Measurements from ENCODE around the gene ODAD3. TPM values are rescaled to one million over a fixed set of nuclear protein-coding genes. Genes with fewer than 3 reads are reported as not detected.

ODAD3 gene
- total RNA-seq, 2 donors from 2014 or later, result 0.22 TPM; not detected in 1

DNA sequence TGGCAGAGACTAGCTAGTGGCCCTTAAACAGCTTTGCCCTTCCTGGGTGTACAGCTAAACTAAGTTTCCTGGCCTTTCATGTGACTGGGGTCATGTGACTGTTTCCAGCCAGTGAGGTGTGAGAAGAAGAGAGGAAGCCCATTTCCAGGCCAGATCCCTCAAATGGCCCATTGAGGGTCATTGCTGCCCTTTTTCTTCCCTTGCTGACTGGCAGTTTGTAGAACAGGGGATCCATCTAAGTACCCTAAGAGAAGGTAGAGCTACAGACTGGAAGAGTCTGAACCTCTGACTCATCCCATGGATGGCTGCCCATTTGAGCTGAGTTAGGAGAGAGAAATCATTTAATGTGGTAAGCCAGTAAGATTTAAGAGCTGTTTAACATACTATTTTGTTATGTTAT is 57.7 kb downstream of the ODAD3 start:
- H3K36me3 ChIP-seq, result no peaks in the 10 kb centered on the region
- H3K27me3 ChIP-seq, result no peaks in the 10 kb centered on the region
- intact Hi-C loops (cut with DNase I), result no loop called here
- no peak overlapping the region for H3K9ac ChIP-seq (ENCODE audit: low read depth in 2 of 2, low read length in 2 of 2)
- TF ChIP-seq, protein P1, sequence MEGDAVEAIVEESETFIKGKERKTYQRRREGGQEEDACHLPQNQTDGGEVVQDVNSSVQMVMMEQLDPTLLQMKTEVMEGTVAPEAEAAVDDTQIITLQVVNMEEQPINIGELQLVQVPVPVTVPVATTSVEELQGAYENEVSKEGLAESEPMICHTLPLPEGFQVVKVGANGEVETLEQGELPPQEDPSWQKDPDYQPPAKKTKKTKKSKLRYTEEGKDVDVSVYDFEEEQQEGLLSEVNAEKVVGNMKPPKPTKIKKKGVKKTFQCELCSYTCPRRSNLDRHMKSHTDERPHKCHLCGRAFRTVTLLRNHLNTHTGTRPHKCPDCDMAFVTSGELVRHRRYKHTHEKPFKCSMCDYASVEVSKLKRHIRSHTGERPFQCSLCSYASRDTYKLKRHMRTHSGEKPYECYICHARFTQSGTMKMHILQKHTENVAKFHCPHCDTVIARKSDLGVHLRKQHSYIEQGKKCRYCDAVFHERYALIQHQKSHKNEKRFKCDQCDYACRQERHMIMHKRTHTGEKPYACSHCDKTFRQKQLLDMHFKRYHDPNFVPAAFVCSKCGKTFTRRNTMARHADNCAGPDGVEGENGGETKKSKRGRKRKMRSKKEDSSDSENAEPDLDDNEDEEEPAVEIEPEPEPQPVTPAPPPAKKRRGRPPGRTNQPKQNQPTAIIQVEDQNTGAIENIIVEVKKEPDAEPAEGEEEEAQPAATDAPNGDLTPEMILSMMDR (IDR thresholded peaks at IDR 0.05), result no peak
- peaks cover 10% of the 10 kb centered on the region for H3K4me1 ChIP-seq
- H3K27ac ChIP-seq, result peak overlapping the region; percentile 5
- no peak for DNase-seq
- no peaks in the 10 kb centered on the region for H3K9me3 ChIP-seq
- H3K4me3 ChIP-seq, result no peak overlapping the region

DNA sequence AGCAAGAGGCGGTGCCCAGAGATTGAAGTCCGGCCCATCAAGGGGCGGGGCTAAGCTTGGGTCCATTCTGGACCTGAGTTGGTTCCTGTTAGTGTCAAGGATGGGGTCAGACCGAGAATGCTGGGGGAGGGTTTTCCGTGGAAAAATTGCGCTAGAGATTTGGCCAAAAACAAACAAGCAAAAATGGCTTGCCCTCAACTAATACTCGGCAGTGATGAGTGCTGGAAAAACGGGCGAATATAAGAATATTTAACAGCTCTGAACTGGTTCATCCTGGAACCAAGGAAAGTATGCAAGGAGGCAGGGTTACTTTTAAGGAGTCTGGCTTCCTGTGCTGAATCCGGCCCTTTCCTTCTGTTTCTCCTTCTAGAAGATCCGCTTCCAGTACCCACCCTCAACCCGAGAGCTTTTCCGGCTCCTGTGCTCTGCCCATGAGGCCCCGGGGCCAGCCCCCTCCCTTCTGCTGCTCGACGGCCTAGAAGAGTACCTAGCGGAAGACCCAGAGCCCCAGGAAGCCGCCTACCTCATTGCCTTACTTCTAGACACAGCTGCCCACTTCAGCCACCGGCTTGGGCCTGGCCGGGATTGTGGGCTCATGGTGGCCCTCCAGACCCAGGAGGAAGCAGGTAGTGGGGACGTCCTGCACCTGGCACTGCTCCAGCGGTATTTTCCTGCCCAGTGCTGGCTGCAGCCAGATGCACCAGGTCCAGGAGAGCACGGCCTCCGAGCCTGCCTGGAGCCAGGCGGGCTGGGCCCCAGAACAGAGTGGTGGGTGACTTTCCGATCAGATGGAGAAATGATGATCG is 59.6 kb downstream of the ODAD3 start:
- H3K4me3 ChIP-seq, result peak overlapping the region; percentile 49
- peaks cover 7% of the 10 kb centered on the region for H3K4me1 ChIP-seq
- peak; percentile 65 for DNase-seq
- TF ChIP-seq, protein P1 (IDR thresholded peaks at IDR 0.05), result no peak
- no peaks in the 10 kb centered on the region for H3K9me3 ChIP-seq
- H3K27me3 ChIP-seq, result no peaks in the 10 kb centered on the region
- intact Hi-C loops (cut with DNase I), result no loop called here
- H3K27ac ChIP-seq, result peak overlapping the region; percentile 95
- no peaks in the 10 kb centered on the region for H3K36me3 ChIP-seq
- H3K9ac ChIP-seq (ENCODE audit: low read depth in 2 of 2, low read length in 2 of 2), result peak overlapping the region; percentile 73 to 95

DNA sequence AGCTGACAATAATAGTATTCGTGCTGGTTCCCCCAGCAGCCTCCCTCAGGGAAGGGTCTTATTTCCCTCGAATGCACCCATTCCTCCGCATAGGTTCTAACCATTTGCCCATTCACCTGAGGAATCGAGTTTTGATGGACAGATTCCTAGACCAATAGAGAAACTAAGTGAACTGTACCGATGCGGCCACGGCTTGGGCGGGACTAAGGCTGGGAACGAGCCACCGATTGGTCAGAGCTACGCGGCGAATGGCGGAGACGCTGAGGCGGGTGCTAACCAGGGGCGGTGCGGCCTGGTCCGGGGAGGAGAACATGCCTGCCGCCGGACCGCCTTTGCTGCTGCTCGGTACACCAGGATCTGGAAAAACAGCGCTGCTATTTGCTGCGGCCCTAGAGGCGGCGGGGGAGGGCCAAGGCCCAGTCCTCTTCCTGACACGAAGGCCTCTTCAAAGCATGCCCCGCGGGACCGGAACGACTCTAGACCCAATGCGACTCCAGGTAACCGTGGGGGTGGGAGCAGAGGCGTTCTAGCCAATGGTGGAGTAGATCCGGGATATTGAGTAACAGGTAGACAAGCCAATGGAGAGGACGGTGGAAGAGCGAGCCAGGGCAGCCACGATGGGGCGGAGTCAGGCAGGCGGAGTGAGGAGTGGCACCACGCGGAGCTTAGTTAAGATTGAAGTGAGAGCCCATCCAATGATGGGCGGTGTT is 60.3 kb downstream of the ODAD3 start, which contains the start of gene SWSAP1:
SWSAP1 (plus strand) TSS at position 234 of the 710 bp plus-strand sequence; CDS start at position 249, 15 bp downstream.
- Histone ChIP-seq H3K27me3 (no peaks in the 10 kb centered on the region), H3K9ac (ENCODE audit: low read depth in 2 of 2, low read length in 2 of 2) (peak within 1 kb of the TSS; percentile 73 to 95), H3K36me3 (no peaks in the 10 kb centered on the region), H3K4me1 (peaks cover 6% of the 10 kb centered on the region), H3K27ac (peak within 1 kb of the TSS; percentile 95), H3K4me3 (peak within 1 kb of the TSS; percentile 61), H3K9me3 (no peaks in the 10 kb centered on the region)
- intact Hi-C loops (cut with DNase I), result no loop called here
- TF ChIP-seq, protein P1 (IDR thresholded peaks at IDR 0.05), result no peak
- peak; percentile 98 for DNase-seq

DNA sequence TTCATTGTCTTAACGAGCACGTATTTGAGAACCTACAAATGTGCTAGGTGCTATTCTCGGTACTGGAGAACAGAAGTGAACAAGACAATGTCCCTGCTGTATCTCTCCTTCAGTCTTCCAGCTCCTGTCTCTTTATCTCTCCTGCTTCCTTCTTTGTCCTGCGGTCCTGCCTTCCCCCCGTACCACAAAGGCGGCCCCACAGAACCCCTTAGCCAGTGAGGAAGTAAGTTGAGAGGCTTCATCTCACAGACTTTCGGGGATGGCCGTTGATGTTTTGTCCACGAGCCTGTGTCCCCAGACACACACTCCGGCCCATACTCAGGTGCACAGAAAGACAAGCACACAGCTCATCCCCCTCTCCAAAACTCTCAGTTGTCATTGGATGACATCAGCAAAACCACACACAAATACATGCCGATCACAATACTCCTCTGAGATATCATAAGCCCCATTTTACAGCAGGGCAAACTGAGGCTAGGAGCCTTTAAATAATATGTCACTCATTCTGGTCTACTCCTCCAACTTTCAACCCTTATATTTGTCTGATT is 61.0 kb downstream of the ODAD3 start:
- Histone ChIP-seq H3K9me3 (no peaks in the 10 kb centered on the region), H3K4me1 (peaks cover 6% of the 10 kb centered on the region), H3K9ac (ENCODE audit: low read depth in 2 of 2, low read length in 2 of 2) (peak overlapping the region; percentile 13 to 95), H3K4me3 (peak overlapping the region; percentile 61), H3K36me3 (no peaks in the 10 kb centered on the region), H3K27me3 (no peaks in the 10 kb centered on the region), H3K27ac (peak overlapping the region; percentile 95)
- TF ChIP-seq, protein P1 (IDR thresholded peaks at IDR 0.05), result no peak
- intact Hi-C loops (cut with DNase I), result no loop called here
- DNase-seq, result no peak

DNA sequence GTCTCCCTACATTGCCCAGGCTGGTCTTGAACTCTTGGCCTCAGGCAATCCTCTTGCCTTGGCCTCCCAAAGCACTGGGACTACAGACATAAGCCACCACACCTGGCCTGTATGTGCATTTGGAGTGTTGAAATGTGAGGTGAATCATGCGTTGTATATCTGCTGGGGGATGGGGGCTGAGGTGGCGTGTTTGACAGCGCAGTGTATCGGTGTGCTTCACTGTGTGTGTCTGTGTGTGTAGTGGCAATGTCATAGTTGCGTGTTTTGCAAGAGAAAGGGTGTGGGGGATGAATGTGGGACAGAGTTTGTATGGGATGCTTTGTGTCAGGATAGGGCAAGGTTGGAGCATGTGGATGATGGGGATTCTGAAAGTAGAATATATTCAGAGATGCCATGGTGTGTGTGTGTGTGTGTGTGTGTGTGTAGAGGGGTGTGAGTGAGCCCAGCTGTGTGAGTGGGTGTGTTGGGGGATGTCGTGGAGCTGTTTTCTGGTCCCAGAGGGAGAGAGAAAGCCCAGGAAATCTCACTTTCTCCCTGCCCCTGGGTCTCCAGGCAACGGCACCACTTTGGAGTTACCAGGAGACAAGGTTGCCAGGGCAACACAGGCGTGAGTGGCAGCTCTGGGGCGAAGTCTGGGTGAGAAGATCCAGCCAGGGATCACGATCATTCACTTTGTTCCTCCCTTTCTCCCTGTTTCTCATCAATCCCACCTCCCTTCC is 61.6 kb downstream of the ODAD3 start:
- Histone ChIP-seq H3K9me3 (no peaks in the 10 kb centered on the region), H3K4me3 (no peak overlapping the region), H3K9ac (ENCODE audit: low read depth in 2 of 2, low read length in 2 of 2) (peak overlapping the region in 1 of 2 donors; percentile 95), H3K27ac (no peak overlapping the region), H3K36me3 (no peaks in the 10 kb centered on the region), H3K27me3 (no peaks in the 10 kb centered on the region), H3K4me1 (peaks cover 6% of the 10 kb centered on the region)
- TF ChIP-seq, protein P1 (IDR thresholded peaks at IDR 0.05), result no peak
- intact Hi-C loops (cut with DNase I), result no loop called here
- no peak for DNase-seq
